Progenitor cell of endocrine pancreas (in vitro differentiated cells): Measurements from ENCODE around the gene CACHD1. TPM values are rescaled to one million over a fixed set of nuclear protein-coding genes. Genes with fewer than 3 reads are reported as not detected.

ENCODE experiments used
- DNase-seq: peaks from one replicate; pipeline ENCODE4 v3.0.0; 2021; ENCODE audit warnings: low spot score; ENCODE audit not compliant: unreplicated experiment
- H3K27ac Mint-ChIP-seq: 2 replicates; pipeline ENCODE4 v1.8.0; 2021; ENCODE audit warnings: mild to moderate bottlenecking, moderate library complexity, mixed read lengths
- H3K27me3 Mint-ChIP-seq: 2 replicates; pipeline ENCODE4 v1.8.0; 2021; ENCODE audit warnings: mixed read lengths
- H3K36me3 Mint-ChIP-seq: 2 replicates; pipeline ENCODE4 v1.8.0; 2022; ENCODE audit warnings: mixed read lengths; ENCODE audit not compliant: insufficient read depth
- H3K4me1 Mint-ChIP-seq: 2 replicates; pipeline ENCODE4 v1.8.0; 2021; ENCODE audit warnings: low read depth, mixed read lengths
- H3K4me3 Mint-ChIP-seq: 2 replicates; pipeline ENCODE4 v1.8.0; 2021; ENCODE audit warnings: low read depth, mild to moderate bottlenecking, moderate library complexity, mixed read lengths
- H3K9me3 Mint-ChIP-seq: 2 replicates; pipeline ENCODE4 v1.8.0; 2021; ENCODE audit warnings: low read depth, mixed read lengths
- CTCF ChIP-seq: fragments of 200-600 bp; sonication (generic); IDR thresholded peaks from one replicate; pipeline ENCODE4 v1.5.0; 2021; ENCODE audit warnings: antibody characterized with exemption, mild to moderate bottlenecking; ENCODE audit not compliant: unreplicated experiment
- total RNA-seq: library from RNA; stranded (reverse); gene quantifications from 2 replicates; pipeline ENCODE4 v1.2.1, GENCODE V29; 2021

Gene CACHD1
- total RNA-seq, 1 donor from 2014 or later: 36.0 TPM

- DNase-seq: no peak
- no peak overlapping the region for H3K4me3 Mint-ChIP-seq
- H3K27ac Mint-ChIP-seq: no peak overlapping the region
- no peaks in the 10 kb centered on the region for H3K27me3 Mint-ChIP-seq
- H3K4me1 Mint-ChIP-seq: peaks cover 12% of the 10 kb centered on the region
- no peak for TF ChIP-seq CTCF
- no peaks in the 10 kb centered on the region for H3K36me3 Mint-ChIP-seq
- no peaks in the 10 kb centered on the region for H3K9me3 Mint-ChIP-seq
Observed at GRCh38 chr1:64546013-64546412, 76.1 kb downstream of the CACHD1 start.

DNA sequence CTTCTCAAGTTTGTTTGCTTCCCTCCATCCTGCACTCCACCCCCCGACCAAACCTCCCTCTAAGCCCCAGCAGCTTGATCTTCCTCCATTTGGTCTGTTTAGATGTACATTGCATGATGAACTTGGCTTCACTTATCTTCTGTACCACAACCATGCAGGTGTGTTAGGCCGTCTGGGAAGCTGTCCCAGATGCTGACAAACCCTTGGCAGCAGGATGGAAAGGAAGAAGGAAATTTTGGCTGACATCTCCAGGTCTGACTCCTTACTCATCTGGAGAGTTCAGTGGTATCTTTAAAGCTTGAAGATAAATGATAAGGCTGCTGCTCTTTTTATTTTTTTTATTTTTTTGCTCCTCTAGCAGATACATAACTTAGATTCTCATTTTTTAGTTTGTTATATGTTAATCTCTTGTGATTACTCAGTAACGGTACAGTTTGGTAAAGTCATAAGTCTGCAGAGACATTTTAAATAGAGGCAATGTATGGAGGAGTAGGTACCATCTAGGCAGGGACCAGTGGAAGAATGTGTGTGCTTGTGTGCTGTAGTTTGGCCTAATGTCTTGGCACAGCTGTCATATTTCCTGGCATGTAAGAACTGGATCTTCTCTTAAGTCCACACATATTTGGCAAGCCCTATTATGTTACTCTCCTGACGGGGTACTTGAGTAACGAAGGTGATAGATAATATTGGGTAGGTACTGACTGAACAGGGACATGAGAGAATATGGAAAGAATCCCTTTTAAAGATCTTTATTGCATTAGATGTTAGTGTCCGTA, 79.7 kb downstream of the CACHD1 start:
- H3K4me1 Mint-ChIP-seq: peaks cover 5% of the 10 kb centered on the region
- H3K36me3 Mint-ChIP-seq: peaks cover 5% of the 10 kb centered on the region
- no peak for DNase-seq

DNA sequence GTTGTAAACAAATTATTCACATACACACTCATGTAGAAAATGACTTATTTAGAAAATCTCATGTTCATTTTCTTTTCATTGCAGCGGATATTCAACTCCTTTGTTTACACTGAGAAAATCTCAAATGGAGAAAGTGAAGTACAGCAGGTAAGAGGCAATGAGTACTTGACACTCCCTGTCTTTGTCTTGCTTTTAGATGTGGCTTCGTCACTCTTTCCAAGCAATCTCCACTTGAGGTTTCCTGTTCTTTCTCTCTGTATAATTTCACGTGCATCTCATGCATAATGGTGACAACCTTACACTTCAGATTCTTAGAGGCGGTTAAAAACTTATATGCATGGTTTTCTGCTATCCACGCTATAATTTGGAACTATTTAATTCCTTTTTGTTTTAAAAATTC, 80.6 kb downstream of the CACHD1 start:
- DNase-seq: no peak
- Mint-ChIP-seq H3K36me3 (peaks cover 5% of the 10 kb centered on the region), H3K27me3 (no peaks in the 10 kb centered on the region), H3K27ac (no peak overlapping the region), H3K4me1 (peaks cover 1% of the 10 kb centered on the region), H3K4me3 (no peak overlapping the region), H3K9me3 (no peaks in the 10 kb centered on the region)
- TF ChIP-seq CTCF: no peak

More for the DNA sequence above, 79.7 kb downstream of the CACHD1 start:
- Mint-ChIP-seq H3K9me3 (no peaks in the 10 kb centered on the region), H3K4me3 (no peak overlapping the region), H3K27ac (no peak overlapping the region), H3K27me3 (no peaks in the 10 kb centered on the region)
- no peak for TF ChIP-seq CTCF

- DNase-seq: no peak
- H3K4me3 Mint-ChIP-seq: no peak overlapping the region
- no peak overlapping the region for H3K27ac Mint-ChIP-seq
- no peaks in the 10 kb centered on the region for H3K9me3 Mint-ChIP-seq
- TF ChIP-seq CTCF: no peak
- no peaks in the 10 kb centered on the region for H3K27me3 Mint-ChIP-seq
- peaks cover 3% of the 10 kb centered on the region for H3K4me1 Mint-ChIP-seq
- peaks cover 8% of the 10 kb centered on the region for H3K36me3 Mint-ChIP-seq
Observed at GRCh38 chr1:64550946-64551605, 81.1 kb downstream of the CACHD1 start.

DNA sequence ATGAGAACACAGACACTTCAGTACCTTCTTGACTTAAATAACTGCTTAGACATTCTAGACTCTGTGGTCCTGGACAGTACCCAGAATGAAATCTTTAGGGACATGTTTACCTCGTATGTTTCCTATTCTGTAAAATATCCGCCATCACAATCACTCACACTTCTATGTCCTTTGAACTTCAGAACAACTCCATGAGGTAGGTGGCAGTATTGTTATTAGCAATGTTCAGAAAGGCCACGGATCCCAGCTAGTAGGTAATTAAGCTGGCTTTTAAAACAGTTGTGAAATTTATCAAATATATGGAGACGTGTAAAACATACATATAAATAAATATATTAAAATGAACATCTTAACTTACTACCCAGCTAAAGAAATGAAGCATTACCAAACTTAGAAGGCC, 83.4 kb downstream of the CACHD1 start:
- no peak for TF ChIP-seq CTCF

More for the DNA sequence above, 83.4 kb downstream of the CACHD1 start:
- peaks cover 7% of the 10 kb centered on the region for H3K4me1 Mint-ChIP-seq
- H3K36me3 Mint-ChIP-seq: peaks cover 15% of the 10 kb centered on the region
- H3K27me3 Mint-ChIP-seq: no peaks in the 10 kb centered on the region
- no peak for DNase-seq
- no peaks in the 10 kb centered on the region for H3K9me3 Mint-ChIP-seq
- no peak overlapping the region for H3K27ac Mint-ChIP-seq
- no peak overlapping the region for H3K4me3 Mint-ChIP-seq
